NB4 (cell line): ENCODE measurements around the gene CD82.
A peak's percentile ranks its signal among the peaks of the same experiment; 100 is the strongest.

ENCODE experiments used
- DNase-seq: peaks from one replicate; pipeline ENCODE4 v3.0.0; 2010; ENCODE audit warnings: low read depth
- H3K4me3 ChIP-seq: one replicate; pipeline ENCODE4 v1.5.1; 2011; ENCODE audit warnings: mild to moderate bottlenecking, low read depth, low read length, moderate library complexity
- MYC ChIP-seq: IDR thresholded peaks from 2 replicates; pipeline ENCODE4 v1.6.1; 2011; ENCODE audit warnings: low read depth, low read length
- POLR2A ChIP-seq: IDR thresholded peaks from 2 replicates; pipeline ENCODE4 v1.6.1; 2011; ENCODE audit warnings: mild to moderate bottlenecking; ENCODE audit not compliant: insufficient read length; ENCODE audit errors: extremely low read depth
- TF ChIP-seq, protein P1 (sequence below): IDR thresholded peaks from one replicate; pipeline ENCODE4 v1.5.1; 2012; ENCODE audit warnings: low read depth, low read length
- TF ChIP-seq, protein P2 (sequence below): IDR thresholded peaks from 2 replicates; pipeline ENCODE4 v1.6.1; 2011; ENCODE audit warnings: low read depth, low read length

CD82 gene, protein sequence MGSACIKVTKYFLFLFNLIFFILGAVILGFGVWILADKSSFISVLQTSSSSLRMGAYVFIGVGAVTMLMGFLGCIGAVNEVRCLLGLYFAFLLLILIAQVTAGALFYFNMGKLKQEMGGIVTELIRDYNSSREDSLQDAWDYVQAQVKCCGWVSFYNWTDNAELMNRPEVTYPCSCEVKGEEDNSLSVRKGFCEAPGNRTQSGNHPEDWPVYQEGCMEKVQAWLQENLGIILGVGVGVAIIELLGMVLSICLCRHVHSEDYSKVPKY

DNA sequence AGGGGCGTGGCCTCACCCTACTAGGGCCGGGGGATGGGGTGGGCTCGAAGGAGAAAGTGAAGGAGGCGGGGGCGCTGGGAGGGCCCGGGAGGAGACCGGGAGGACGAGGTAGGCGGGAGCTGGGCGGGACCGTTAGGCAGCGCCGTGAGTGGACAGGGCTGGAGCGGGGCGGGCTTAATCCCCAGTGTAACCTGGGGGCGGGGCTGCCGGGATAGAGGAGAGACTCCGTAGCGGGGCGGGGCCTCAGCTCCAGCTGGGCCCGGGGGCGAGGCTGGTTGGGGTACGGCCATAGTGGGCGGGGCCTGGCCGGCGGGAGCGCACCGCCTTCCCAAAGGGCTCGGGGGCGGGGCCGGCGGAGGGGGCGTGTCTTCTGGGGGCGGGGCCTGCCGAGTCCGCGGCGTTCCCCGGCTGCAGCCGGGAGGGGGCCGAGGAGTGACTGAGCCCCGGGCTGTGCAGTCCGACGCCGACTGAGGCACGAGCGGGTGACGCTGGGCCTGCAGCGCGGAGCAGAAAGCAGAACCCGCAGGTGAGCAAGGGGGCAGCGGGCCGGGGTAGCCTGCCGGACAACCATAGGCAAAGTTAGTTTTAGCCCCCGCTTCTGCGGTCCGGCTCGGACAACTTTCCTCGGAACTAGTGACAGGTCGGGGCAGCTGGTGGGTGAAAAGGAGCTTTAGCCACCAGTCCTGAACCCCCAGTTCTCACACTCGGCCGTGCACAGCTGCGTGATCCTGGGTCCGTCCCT, at the start of gene CD82:
Gene CD82 (plus strand): TSS at position 453 of the 742 bp plus-strand sequence. CDS start 29,000 bp downstream, outside the sequence.
- TF ChIP-seq, protein P1, sequence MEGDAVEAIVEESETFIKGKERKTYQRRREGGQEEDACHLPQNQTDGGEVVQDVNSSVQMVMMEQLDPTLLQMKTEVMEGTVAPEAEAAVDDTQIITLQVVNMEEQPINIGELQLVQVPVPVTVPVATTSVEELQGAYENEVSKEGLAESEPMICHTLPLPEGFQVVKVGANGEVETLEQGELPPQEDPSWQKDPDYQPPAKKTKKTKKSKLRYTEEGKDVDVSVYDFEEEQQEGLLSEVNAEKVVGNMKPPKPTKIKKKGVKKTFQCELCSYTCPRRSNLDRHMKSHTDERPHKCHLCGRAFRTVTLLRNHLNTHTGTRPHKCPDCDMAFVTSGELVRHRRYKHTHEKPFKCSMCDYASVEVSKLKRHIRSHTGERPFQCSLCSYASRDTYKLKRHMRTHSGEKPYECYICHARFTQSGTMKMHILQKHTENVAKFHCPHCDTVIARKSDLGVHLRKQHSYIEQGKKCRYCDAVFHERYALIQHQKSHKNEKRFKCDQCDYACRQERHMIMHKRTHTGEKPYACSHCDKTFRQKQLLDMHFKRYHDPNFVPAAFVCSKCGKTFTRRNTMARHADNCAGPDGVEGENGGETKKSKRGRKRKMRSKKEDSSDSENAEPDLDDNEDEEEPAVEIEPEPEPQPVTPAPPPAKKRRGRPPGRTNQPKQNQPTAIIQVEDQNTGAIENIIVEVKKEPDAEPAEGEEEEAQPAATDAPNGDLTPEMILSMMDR = peak; percentile 2
- TF ChIP-seq POLR2A = peak; percentile 61
- TF ChIP-seq, protein P2, sequence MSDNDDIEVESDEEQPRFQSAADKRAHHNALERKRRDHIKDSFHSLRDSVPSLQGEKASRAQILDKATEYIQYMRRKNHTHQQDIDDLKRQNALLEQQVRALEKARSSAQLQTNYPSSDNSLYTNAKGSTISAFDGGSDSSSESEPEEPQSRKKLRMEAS = no peak
- TF ChIP-seq MYC = no peak
- peak; percentile 98 for DNase-seq
- H3K4me3 ChIP-seq = peak within 1 kb of the TSS; percentile 89

DNA sequence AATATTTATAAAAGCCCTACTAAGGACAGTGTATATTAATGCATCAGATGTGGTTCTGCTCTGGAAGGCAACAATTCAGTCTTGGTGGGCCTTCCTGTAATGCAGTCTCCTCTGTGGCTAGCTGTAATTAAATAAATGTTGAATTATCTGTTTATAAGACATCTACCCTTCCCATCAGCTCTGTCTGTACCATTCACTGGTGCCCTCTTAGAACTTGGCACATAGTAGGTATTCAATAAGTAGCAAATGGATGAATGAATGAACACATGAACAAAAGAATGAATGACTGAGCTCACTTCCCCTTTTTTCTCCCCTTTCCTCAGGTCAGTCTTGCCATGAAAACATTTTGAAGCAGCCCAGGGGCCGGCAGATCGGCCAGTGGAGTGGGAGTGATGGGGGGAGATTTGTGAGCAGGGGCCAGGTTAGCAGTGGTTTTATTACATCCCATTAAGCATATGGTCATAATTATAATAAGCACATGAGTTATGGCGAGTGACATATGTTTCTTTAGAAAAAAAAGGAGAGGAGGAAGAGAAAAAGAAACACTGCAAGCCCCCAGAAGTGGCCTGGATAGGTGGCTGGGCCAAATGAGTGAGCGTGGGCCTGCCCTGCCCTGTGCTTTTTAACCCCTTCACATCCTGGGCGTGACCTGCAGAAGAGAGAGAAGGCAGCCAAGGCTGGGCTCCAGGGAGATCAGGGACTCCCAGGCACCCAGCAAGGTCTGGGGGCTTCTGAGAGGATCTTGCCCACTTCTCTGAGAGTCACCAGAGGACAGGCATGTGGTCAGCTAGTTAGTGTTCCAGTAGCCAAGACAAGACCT, 48.6 kb upstream of the CD82 start:
- TF ChIP-seq, protein P2 = no peak
- TF ChIP-seq, protein P1 = no peak
- TF ChIP-seq MYC (no peak), POLR2A (no peak)
- DNase-seq = no peak
- no peak overlapping the region for H3K4me3 ChIP-seq

DNA sequence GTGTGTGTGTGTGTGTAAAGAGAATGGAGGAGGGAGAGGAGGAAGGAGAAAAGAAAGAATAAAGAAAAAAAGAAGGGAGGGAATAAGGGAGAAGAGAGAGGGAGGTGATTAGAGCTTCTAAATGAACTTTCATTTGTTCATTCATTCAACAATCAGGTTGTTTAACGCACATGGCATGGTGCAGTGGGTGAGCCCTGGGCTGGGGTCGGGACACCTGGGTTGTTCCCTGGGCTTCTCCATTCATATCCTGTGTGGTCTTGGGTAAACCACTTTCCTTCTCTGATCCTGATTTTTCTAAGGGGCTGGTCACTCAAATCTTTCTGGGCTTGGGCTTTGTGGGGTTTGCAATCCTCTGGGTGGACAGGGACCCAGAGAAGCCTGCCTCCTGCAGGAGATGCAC, 47.9 kb upstream of the CD82 start:
- no peak for DNase-seq
- TF ChIP-seq, protein P1 = no peak
- TF ChIP-seq POLR2A = no peak
- TF ChIP-seq, protein P2 = no peak
- no peak for TF ChIP-seq MYC

DNA sequence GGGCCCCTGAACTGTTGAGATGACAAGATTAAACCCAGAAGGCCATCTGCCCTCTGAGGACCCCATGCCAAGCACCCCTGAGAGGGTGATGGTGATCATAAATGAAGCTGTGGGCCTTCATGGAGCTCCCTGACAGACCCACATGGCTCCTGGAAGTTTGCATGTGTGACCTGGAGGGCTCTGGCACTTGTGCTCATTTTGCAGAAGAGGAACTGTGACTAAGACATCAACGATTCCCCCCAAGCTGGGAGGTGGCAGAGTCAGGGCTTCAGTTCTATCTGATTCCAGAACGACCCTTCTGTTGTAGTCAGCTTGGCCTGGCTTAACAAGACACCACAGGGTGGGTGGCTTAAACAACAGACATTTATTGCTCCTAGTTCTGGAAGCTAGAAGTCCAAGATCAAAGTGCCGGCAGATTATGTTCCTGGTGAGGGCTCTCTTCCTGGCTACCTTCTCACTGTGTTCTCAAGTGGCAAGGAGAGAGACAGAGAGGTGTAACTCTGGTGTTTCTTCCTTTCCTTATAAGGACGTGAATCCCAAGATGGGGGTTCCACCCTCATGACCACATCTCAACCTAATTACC, 46.4 kb upstream of the CD82 start:
- TF ChIP-seq, protein P2 = no peak
- TF ChIP-seq MYC (no peak), POLR2A (no peak)
- TF ChIP-seq, protein P1 = no peak
- DNase-seq = peak; percentile 18

More for the DNA sequence above, 47.9 kb upstream of the CD82 start:
- H3K4me3 ChIP-seq = no peak overlapping the region

DNA sequence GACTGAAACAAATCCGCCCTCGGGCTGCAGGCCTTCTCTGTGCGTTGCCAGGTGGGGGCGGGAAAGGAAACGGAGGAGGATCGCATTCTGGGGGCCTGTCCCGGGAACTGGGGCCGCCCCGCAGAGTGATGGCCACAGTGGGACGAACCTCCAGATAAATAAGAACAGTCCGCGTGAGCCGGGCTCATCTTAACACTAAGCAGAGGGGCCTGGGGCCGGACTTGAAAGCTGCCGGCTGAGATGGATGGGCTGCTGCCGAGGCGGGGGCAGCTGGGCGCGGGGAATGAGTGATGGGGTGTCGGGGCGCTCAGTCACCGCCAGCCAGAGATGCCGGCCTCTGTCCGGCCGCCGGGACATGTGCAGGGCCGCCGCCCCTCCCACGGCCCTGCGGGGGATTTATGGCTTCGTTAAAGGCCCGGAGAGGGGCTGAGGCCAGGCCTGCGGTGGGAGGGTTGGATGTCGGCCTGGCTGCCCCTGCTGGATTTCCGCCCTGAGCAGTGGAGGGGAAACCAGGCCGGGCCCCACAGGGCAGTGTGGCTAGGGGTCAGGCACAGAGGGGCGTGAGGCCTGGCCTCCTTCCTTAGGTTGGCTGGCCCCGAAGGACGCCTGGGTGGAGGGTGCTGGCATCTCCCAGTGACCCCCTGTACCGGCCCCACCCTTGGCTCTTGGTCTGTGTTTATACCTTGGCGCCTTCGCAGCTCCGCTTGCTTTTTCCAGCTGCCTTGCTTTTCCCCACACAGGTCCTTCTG, 45.3 kb upstream of the CD82 start:
- no peak overlapping the region for H3K4me3 ChIP-seq
- TF ChIP-seq, protein P2 = no peak
- no peak for TF ChIP-seq POLR2A
- TF ChIP-seq MYC = no peak
- TF ChIP-seq, protein P1 = no peak
- DNase-seq = no peak

More for the DNA sequence above, 46.4 kb upstream of the CD82 start:
- no peak overlapping the region for H3K4me3 ChIP-seq
